HCT116 (cell line): ENCODE measurements around the gene MFSD6. TPM values are rescaled to one million over a fixed set of nuclear protein-coding genes. Genes with fewer than 3 reads are reported as not detected.

Source experiments
- ATAC-seq: fragments of 200-7000 bp; cut with Tn5 transposase; 2 replicates; pipeline ENCODE4 v1.9.1; 2020; ENCODE audit warnings: mild to moderate bottlenecking, moderate library complexity
- BruUV-seq: library from RNA; stranded (reverse); fragments of 400-500 nt; replicated peaks from 2 replicates; lab custom pipeline; 2021; lab: Mats Ljungman, UMichigan
- CTCF ChIA-PET: fragments of 300-600 bp; sonication (Branson Sonifier 250); formaldehyde crosslinking; loops from one replicate; lab custom pipeline; 2021; ENCODE audit warnings: antibody characterized with exemption; lab: Charles Lee
- POLR2A ChIA-PET: fragments of 300-600, 350-600 bp; sonication (Branson Sonifier 250); formaldehyde crosslinking; loops from one replicate; lab custom pipeline; 2021; ENCODE audit warnings: antibody characterized with exemption; lab: Charles Lee
- RAD21 ChIA-PET, 2 experiments: fragments of 300-600 bp; sonication (Branson Sonifier 250); formaldehyde crosslinking; loops; one replicate each; lab custom pipeline; 2023; ENCODE audit warnings: low total read pairs in 2 of 2; ENCODE audit not compliant: uncharacterized antibody in 2 of 2, unreplicated experiment in 2 of 2, low non-redundant PET in 1 of 2; lab: Charles Lee
- DNase-seq: peaks from one replicate; pipeline ENCODE4 v3.0.0-alpha.2; 2010; ENCODE audit warnings: low read depth, low spot score
- H2AFZ ChIP-seq: fragments of 200-600 bp; shearing (Covaris generic), sonication (generic); 2 replicates; pipeline ENCODE4 v1.6.1; 2017; ENCODE audit warnings: low read depth, mixed run types, mixed read lengths, antibody characterized with exemption, low read length; ENCODE audit not compliant: poor library complexity, severe bottlenecking
- H3K27ac ChIP-seq: 2 replicates; pipeline ENCODE4 v1.5.1; 2012; ENCODE audit warnings: low read depth, low read length
- H3K27me3 ChIP-seq: fragments of 200-600 bp; sonication (generic); 2 replicates; pipeline ENCODE4 v1.6.1; 2016; ENCODE audit warnings: mixed run types, low read length, mixed read lengths; ENCODE audit not compliant: insufficient read depth
- H3K36me3 ChIP-seq, 2 experiments: fragments of 200-500 bp in 1 of 2; fragments of 200-600 bp in 1 of 2; sonication (Bioruptor generic) in 1 of 2; sonication (generic) in 1 of 2; 2 replicates each; pipeline versions ENCODE4 v1.5.1 to v1.6.1; 2014 to 2016; ENCODE audit warnings: low read length in 2 of 2, inconsistent platforms in 1 of 2, mixed read lengths in 1 of 2, mixed run types in 1 of 2; ENCODE audit not compliant: insufficient read depth in 2 of 2, control insufficient read depth in 1 of 2
- H3K4me1 ChIP-seq, 2 experiments: fragments of 200-600 bp in 1 of 2; sonication (generic) in 1 of 2; 2 replicates each; pipeline versions ENCODE4 v1.5.1 to v1.6.1; 2012 to 2017; ENCODE audit warnings: low read length in 2 of 2, inconsistent platforms in 1 of 2, mild to moderate bottlenecking in 1 of 2, mixed read lengths in 1 of 2, mixed run types in 1 of 2, moderate library complexity in 1 of 2; ENCODE audit not compliant: insufficient read depth in 2 of 2, control insufficient read depth in 1 of 2
- H3K4me2 ChIP-seq: fragments of 200-600 bp; sonication (generic); 2 replicates; pipeline ENCODE4 v1.6.1; 2017; ENCODE audit warnings: mixed run types, low read length, mixed read lengths
- H3K4me3 ChIP-seq, 2 experiments: fragments of 200-600 bp in 1 of 2; sonication (generic) in 1 of 2; replicated peaks in 1 of 2; 2 replicates each; pipeline ENCODE4 v1.5.1; 2011 to 2016; ENCODE audit warnings: low read length in 2 of 2, control low read depth in 1 of 2, low read depth in 1 of 2, mild to moderate bottlenecking in 1 of 2, mixed read lengths in 1 of 2, mixed run types in 1 of 2
- H3K79me2 ChIP-seq: fragments of 200-600 bp; sonication (generic); 2 replicates; pipeline ENCODE4 v1.6.1; 2017; ENCODE audit warnings: mild to moderate bottlenecking, mixed run types, low read length, moderate library complexity, mixed read lengths; ENCODE audit not compliant: insufficient read depth
- H3K9ac ChIP-seq: fragments of 200-600 bp; sonication (generic); 2 replicates; pipeline ENCODE4 v1.6.1; 2016; ENCODE audit warnings: low read length, mixed read lengths
- H3K9me2 ChIP-seq: fragments of 200-600 bp; sonication (generic), shearing (Covaris generic); 2 replicates; pipeline ENCODE4 v1.6.1; 2017; ENCODE audit warnings: mixed run types, mild to moderate bottlenecking, moderate library complexity; ENCODE audit not compliant: insufficient read depth
- H3K9me3 ChIP-seq, 2 experiments: fragments of 200-500 bp in 1 of 2; fragments of 200-600 bp in 1 of 2; sonication (Bioruptor generic) in 1 of 2; sonication (generic) in 1 of 2; 2 replicates each; pipeline ENCODE4 v1.6.1; 2014 to 2017; ENCODE audit warnings: low read length in 2 of 2, mixed read lengths in 2 of 2, inconsistent platforms in 1 of 2, low read depth in 1 of 2, mild to moderate bottlenecking in 1 of 2, mixed run types in 1 of 2, moderate library complexity in 1 of 2; ENCODE audit not compliant: control insufficient read depth in 1 of 2, insufficient read depth in 1 of 2
- H4K20me1 ChIP-seq: fragments of 200-600 bp; sonication (generic), shearing (Covaris generic); 2 replicates; pipeline ENCODE4 v1.6.1; 2017; ENCODE audit warnings: mixed run types, mild to moderate bottlenecking, moderate library complexity; ENCODE audit not compliant: insufficient read depth
- CBX3 ChIP-seq: IDR thresholded peaks from 2 replicates; pipeline ENCODE4 v1.6.1; 2012; ENCODE audit warnings: low read depth
- CEBPB ChIP-seq: IDR thresholded peaks from 2 replicates; pipeline ENCODE4 v1.6.1; 2012; ENCODE audit warnings: low read depth
- EGR1 ChIP-seq: IDR thresholded peaks from 2 replicates; pipeline ENCODE4 v1.6.1; 2012; ENCODE audit warnings: low read depth
- ELF1 ChIP-seq: IDR thresholded peaks from 2 replicates; pipeline ENCODE4 v1.6.1; 2012; ENCODE audit warnings: low read depth, borderline replicate concordance
- EZH2 ChIP-seq: fragments of 200-600 bp; sonication (generic); IDR thresholded peaks from 2 replicates; pipeline ENCODE4 v1.6.1; 2017; ENCODE audit warnings: antibody characterized with exemption, mixed run types
- EZH2phosphoT487 ChIP-seq: fragments of 200-600 bp; IDR thresholded peaks from 2 replicates; pipeline ENCODE4 v1.6.1; 2018; ENCODE audit warnings: antibody characterized with exemption, borderline replicate concordance
- JUND ChIP-seq: IDR thresholded peaks from 2 replicates; pipeline ENCODE4 v1.6.1; 2012
- POLR2A ChIP-seq: IDR thresholded peaks from 2 replicates; pipeline ENCODE4 v1.7.0; 2011; ENCODE audit warnings: borderline replicate concordance; ENCODE audit not compliant: insufficient read depth, insufficient read length; ENCODE audit errors: extremely low read depth
- POLR2AphosphoS5 ChIP-seq: IDR thresholded peaks from 2 replicates; pipeline ENCODE4 v1.6.1; 2011; ENCODE audit warnings: mild to moderate bottlenecking, low read depth, low read length, moderate library complexity
- RAD21 ChIP-seq: IDR thresholded peaks from 2 replicates; pipeline ENCODE4 v1.6.1; 2012; ENCODE audit warnings: low read depth, mild to moderate bottlenecking
- SIN3A ChIP-seq: IDR thresholded peaks from 2 replicates; pipeline ENCODE4 v1.6.1; 2012; ENCODE audit warnings: low read depth
- SP1 ChIP-seq: IDR thresholded peaks from 2 replicates; pipeline ENCODE4 v1.6.1; 2012; ENCODE audit warnings: low read depth
- SRF ChIP-seq: IDR thresholded peaks from 2 replicates; pipeline ENCODE4 v1.6.1; 2012; ENCODE audit warnings: low read depth
- TCF7L2 ChIP-seq: IDR thresholded peaks from 2 replicates; pipeline ENCODE4 v1.7.0; 2011; ENCODE audit warnings: borderline replicate concordance, inconsistent platforms; ENCODE audit not compliant: insufficient read depth, insufficient read length; ENCODE audit errors: extremely low read depth
- YY1 ChIP-seq: IDR thresholded peaks from 2 replicates; pipeline ENCODE4 v1.6.1; 2011; ENCODE audit warnings: low read length, low read depth, moderate library complexity, mild to moderate bottlenecking; ENCODE audit not compliant: insufficient replicate concordance; ENCODE audit errors: extremely low read depth
- ZFX ChIP-seq: fragments of 450-650 bp; IDR thresholded peaks from 2 replicates; pipeline ENCODE4 v1.6.1; 2017
- ZNF274 ChIP-seq: fragments of 200-500 bp; sonication (Bioruptor generic); IDR thresholded peaks from 2 replicates; pipeline ENCODE4 v1.6.1; 2014; ENCODE audit warnings: mild to moderate bottlenecking, low read depth, low read length, inconsistent platforms
- intact Hi-C: fragments of 100-400 bp; cut with micrococcal nuclease; formaldehyde crosslinking; loops from 2 replicates; pipeline ENCODE4 v1.10.0; 2022
- total RNA-seq: library from RNA; stranded (reverse); gene quantifications from one replicate; pipeline ENCODE4 v1.2.1, GENCODE V29; 2021; ENCODE audit not compliant: unreplicated experiment
- TF ChIP-seq, protein P1 (sequence below): IDR thresholded peaks from 2 replicates; pipeline ENCODE4 v1.6.1; 2012; ENCODE audit warnings: low read depth
- TF ChIP-seq, protein P2 (sequence below): IDR thresholded peaks from 2 replicates; pipeline ENCODE4 v1.6.1; 2011; ENCODE audit warnings: mild to moderate bottlenecking, low read length, moderate library complexity; ENCODE audit not compliant: insufficient replicate concordance; ENCODE audit errors: extremely low read depth
- TF ChIP-seq, protein P3 (sequence below): IDR thresholded peaks from 2 replicates; pipeline ENCODE4 v1.6.1; 2012

Gene MFSD6
- total RNA-seq, 1 experiment from 2014 or later: 18.6 TPM

DNA sequence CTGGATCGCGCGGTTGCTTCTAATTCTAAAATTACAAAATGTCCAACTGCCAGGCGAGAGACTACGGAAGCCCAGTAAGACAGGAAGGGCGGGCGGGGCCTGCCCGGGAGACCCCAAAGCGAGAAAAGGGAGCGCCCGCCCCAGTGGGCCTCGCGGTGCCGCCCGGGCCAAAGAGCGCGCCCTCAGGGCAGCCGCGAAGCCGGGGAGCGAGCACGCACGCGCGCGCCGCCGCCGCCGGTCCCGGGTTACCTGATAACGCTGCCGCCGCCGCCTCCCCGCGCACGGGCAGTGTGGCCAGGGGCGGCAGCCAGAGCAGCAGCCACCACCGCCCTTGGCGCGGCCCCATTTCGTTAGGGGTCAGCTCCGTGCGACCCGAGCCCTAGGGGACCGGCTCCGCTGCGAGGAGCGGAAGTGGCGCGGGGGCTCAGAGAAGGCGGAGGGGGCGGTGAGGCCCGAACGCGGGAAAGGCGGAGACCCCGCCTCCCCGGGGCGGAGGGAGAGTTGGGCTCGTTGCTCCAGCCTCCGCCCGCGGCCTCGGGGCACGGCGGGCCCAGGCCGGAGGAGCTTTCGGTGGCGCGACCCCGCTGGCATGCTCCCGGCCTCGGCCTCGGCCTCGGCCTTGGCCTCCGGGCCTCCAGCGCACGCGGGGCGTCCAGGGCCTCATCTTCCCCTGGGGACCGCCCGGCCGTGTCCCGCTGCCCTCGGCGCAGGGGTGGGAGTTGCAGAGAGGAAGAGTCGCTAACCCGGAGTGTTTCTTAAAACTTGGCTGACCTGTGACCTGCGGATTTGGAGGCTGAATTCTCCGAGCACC lies 126.4 kb downstream of the MFSD6 start, which contains the start of gene NEMP2:
Gene NEMP2 (minus strand): TSS at position 413 of the 811 bp plus-strand sequence. CDS start 67 bp downstream, at position 346.
- H3K4me1 ChIP-seq: peaks cover 8 to 40% of the 10 kb centered on the region in 2 experiments; a peak in 3 of 4 replicates
- BruUV-seq: no TSS peak
- H3K36me3 ChIP-seq: peaks cover 0 to 5% of the 10 kb centered on the region in 2 experiments; a peak in 1 of 4 replicates
- RAD21 ChIA-PET: no interaction called here
- H3K4me3 ChIP-seq: peak within 1 kb of the TSS; percentile 62 to 69
- H3K27ac ChIP-seq: peak within 1 kb of the TSS; percentile 70
- H2AFZ ChIP-seq: peak within 1 kb of the TSS; percentile 74
- CTCF ChIA-PET: no interaction called here
- DNase-seq: no peak
- intact Hi-C loops: loop anchor here (2.0 to 5.0 kb wide), 2 partner anchors 72 to 308 kb away; no protein-coding TSS in a partner anchor
- ATAC-seq: peak; percentile 87
- peaks cover 7% of the 10 kb centered on the region; the same call in 1 of the 2 replicates for H3K79me2 ChIP-seq
- no peaks in the 10 kb centered on the region for H3K9me2 ChIP-seq
- H4K20me1 ChIP-seq: no peaks in the 10 kb centered on the region
- no peaks in the 10 kb centered on the region for H3K27me3 ChIP-seq
- H3K4me2 ChIP-seq: peak within 1 kb of the TSS; percentile 87
- peaks cover 4 to 22% of the 10 kb centered on the region in 2 experiments; a peak in 1 of 4 replicates for H3K9me3 ChIP-seq
- H3K9ac ChIP-seq: peak within 1 kb of the TSS; percentile 75
- POLR2A ChIA-PET: no interaction called here
- no peak for TF ChIP-seq CBX3
- peak; percentile 62; the same call in 1 of the 2 replicates for TF ChIP-seq SIN3A
- TF ChIP-seq SRF: no peak
- TF ChIP-seq EZH2phosphoT487: no peak
- TF ChIP-seq ELF1: no peak
- no peak for TF ChIP-seq YY1
- no peak for TF ChIP-seq ZNF274
- TF ChIP-seq ZFX: peak; percentile 97
- TF ChIP-seq POLR2A: peak; percentile 72
- peak; percentile 39 for TF ChIP-seq TCF7L2
- TF ChIP-seq, protein P1, sequence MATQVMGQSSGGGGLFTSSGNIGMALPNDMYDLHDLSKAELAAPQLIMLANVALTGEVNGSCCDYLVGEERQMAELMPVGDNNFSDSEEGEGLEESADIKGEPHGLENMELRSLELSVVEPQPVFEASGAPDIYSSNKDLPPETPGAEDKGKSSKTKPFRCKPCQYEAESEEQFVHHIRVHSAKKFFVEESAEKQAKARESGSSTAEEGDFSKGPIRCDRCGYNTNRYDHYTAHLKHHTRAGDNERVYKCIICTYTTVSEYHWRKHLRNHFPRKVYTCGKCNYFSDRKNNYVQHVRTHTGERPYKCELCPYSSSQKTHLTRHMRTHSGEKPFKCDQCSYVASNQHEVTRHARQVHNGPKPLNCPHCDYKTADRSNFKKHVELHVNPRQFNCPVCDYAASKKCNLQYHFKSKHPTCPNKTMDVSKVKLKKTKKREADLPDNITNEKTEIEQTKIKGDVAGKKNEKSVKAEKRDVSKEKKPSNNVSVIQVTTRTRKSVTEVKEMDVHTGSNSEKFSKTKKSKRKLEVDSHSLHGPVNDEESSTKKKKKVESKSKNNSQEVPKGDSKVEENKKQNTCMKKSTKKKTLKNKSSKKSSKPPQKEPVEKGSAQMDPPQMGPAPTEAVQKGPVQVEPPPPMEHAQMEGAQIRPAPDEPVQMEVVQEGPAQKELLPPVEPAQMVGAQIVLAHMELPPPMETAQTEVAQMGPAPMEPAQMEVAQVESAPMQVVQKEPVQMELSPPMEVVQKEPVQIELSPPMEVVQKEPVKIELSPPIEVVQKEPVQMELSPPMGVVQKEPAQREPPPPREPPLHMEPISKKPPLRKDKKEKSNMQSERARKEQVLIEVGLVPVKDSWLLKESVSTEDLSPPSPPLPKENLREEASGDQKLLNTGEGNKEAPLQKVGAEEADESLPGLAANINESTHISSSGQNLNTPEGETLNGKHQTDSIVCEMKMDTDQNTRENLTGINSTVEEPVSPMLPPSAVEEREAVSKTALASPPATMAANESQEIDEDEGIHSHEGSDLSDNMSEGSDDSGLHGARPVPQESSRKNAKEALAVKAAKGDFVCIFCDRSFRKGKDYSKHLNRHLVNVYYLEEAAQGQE: no peak
- TF ChIP-seq, protein P2, sequence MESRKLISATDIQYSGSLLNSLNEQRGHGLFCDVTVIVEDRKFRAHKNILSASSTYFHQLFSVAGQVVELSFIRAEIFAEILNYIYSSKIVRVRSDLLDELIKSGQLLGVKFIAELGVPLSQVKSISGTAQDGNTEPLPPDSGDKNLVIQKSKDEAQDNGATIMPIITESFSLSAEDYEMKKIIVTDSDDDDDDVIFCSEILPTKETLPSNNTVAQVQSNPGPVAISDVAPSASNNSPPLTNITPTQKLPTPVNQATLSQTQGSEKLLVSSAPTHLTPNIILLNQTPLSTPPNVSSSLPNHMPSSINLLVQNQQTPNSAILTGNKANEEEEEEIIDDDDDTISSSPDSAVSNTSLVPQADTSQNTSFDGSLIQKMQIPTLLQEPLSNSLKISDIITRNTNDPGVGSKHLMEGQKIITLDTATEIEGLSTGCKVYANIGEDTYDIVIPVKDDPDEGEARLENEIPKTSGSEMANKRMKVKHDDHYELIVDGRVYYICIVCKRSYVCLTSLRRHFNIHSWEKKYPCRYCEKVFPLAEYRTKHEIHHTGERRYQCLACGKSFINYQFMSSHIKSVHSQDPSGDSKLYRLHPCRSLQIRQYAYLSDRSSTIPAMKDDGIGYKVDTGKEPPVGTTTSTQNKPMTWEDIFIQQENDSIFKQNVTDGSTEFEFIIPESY: no peak
- TF ChIP-seq EGR1: peak; percentile 60
- no peak for TF ChIP-seq SP1
- TF ChIP-seq, protein P3, sequence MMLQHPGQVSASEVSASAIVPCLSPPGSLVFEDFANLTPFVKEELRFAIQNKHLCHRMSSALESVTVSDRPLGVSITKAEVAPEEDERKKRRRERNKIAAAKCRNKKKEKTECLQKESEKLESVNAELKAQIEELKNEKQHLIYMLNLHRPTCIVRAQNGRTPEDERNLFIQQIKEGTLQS: no peak
- no peak for TF ChIP-seq EZH2
- TF ChIP-seq POLR2AphosphoS5: peak; percentile 92
- no peak for TF ChIP-seq CEBPB
- TF ChIP-seq JUND: no peak
- TF ChIP-seq RAD21: no peak
